K562 (cell line): ENCODE data around the gene GBX1. TPM values are rescaled to one million over a fixed set of nuclear protein-coding genes. Genes with fewer than 3 reads are reported as not detected.

ENCODE experiments used
- AFF1 ChIP-seq, 2 experiments: fragments of 450-650 bp; IDR thresholded peaks; 2 replicates each; pipeline ENCODE4 v1.6.1; 2018; ENCODE audit warnings: mild to moderate bottlenecking in 2 of 2, low read depth in 1 of 2; ENCODE audit not compliant: partially characterized antibody in 2 of 2
- CCAR2 ChIP-seq: fragments of 200-400 bp; formaldehyde crosslinking; IDR thresholded peaks from 2 replicates; pipeline ENCODE4 v1.6.1; 2017; ENCODE audit warnings: mild to moderate bottlenecking, low read depth, low read length
- DLX4 ChIP-seq: fragments of 250-450 bp; sonication (Bioruptor Pico); IDR thresholded peaks from 2 replicates; pipeline ENCODE4 v1.6.1; 2021; ENCODE audit warnings: mild to moderate bottlenecking
- E4F1 ChIP-seq: fragments of 250-450 bp; sonication (Bioruptor Pico); IDR thresholded peaks from 2 replicates; pipeline ENCODE4 v1.5.0; 2021; ENCODE audit warnings: mild to moderate bottlenecking, borderline replicate concordance
- FOXO4 ChIP-seq: fragments of 450-650 bp; formaldehyde crosslinking; IDR thresholded peaks from 2 replicates; pipeline ENCODE4 v1.4.0; 2020; ENCODE audit warnings: mild to moderate bottlenecking, moderate library complexity
- ILF3 ChIP-seq: fragments of 450-650 bp; IDR thresholded peaks from 2 replicates; pipeline ENCODE4 v1.6.1; 2018; ENCODE audit warnings: antibody characterized with exemption, mild to moderate bottlenecking, moderate library complexity, borderline replicate concordance
- KAT2B ChIP-seq: IDR thresholded peaks from one replicate; pipeline ENCODE4 v1.6.1; 2012; ENCODE audit warnings: low read depth, mild to moderate bottlenecking, control low read depth, inconsistent platforms, low read length, moderate library complexity
- KLF13 ChIP-seq: fragments of 450-650 bp; IDR thresholded peaks from 2 replicates; pipeline ENCODE4 v1.6.1; 2016; ENCODE audit warnings: missing genetic modification characterization, low read depth, mild to moderate bottlenecking, missing compliant biosample characterization, moderate library complexity, borderline replicate concordance
- LARP7 ChIP-seq: fragments of 450-650 bp; IDR thresholded peaks from 2 replicates; pipeline ENCODE4 v1.6.1; 2016
- NEUROD1 ChIP-seq: fragments of 150-350 bp; IDR thresholded peaks from 2 replicates; pipeline ENCODE4 v1.6.1; 2014; ENCODE audit warnings: borderline replicate concordance, low read length, low read depth; ENCODE audit not compliant: partially characterized antibody
- PHB2 ChIP-seq: fragments of 450-650 bp; IDR thresholded peaks from 2 replicates; pipeline ENCODE4 v1.6.1; 2017; ENCODE audit warnings: low read depth
- RBM15 ChIP-seq: fragments of 200-400 bp; formaldehyde crosslinking; IDR thresholded peaks from 2 replicates; pipeline ENCODE4 v1.6.1; 2018; ENCODE audit warnings: mild to moderate bottlenecking, low read length, moderate library complexity; ENCODE audit not compliant: insufficient read depth
- SRSF9 ChIP-seq: fragments of 200-400 bp; formaldehyde crosslinking; IDR thresholded peaks from 2 replicates; pipeline ENCODE4 v1.6.1; 2017; ENCODE audit warnings: low read depth, low read length, borderline replicate concordance
- WHSC1 ChIP-seq: IDR thresholded peaks from one replicate; pipeline ENCODE4 v1.6.1; 2012; ENCODE audit warnings: low read length, control low read depth, inconsistent platforms
- ZBTB5 ChIP-seq: fragments of 450-650 bp; IDR thresholded peaks from 2 replicates; pipeline ENCODE4 v1.6.1; 2017; ENCODE audit warnings: antibody characterized with exemption
- ZNF75A ChIP-seq: fragments of 450-650 bp; formaldehyde crosslinking; IDR thresholded peaks from 2 replicates; pipeline ENCODE4 v1.4.0; 2020; ENCODE audit warnings: mild to moderate bottlenecking
- polyA plus RNA-seq, 8 experiments: library from polyadenylated mRNA; depleted of rRNA in 4 of 8; stranded (reverse) in 5 of 8; unstranded in 3 of 8; fragments of >200 nt; fragmentation: Nextera tagmentation in 2 of 8; fragmentation: Illumina TruSeq in 1 of 8; extraction: Ambion mirVana in 2 of 8; extraction: Trizol in 1 of 8; gene quantifications; 2 replicates each; pipeline versions ENCODE4 v1.2.1 to v1.2.3, GENCODE V29; 2011 to 2014; ENCODE audit warnings: inconsistent platforms in 1 of 8, missing spikeins in 1 of 8
- total RNA-seq, 7 experiments: library from RNA; depleted of rRNA in 6 of 7; stranded (reverse); fragments of >200 nt in 6 of 7; fragmentation: Illumina TruSeq in 2 of 7; extraction: Trizol in 2 of 7; gene quantifications; 2 replicates each; pipeline versions ENCODE4 v1.2.1 to v1.2.3, GENCODE V29; 2011 to 2021; ENCODE audit warnings: low replicate concordance in 1 of 7

GBX1 gene
- total and polyA plus RNA-seq, 9 of the 15 experiments (the other 6 are each of a cell fraction or from before 2014, with no cell fraction given) = not detected

GRCh38 chr7:151172273-151173141 is 5.0 kb upstream of the GBX1 start (continued):
- TF ChIP-seq AFF1 (IDR thresholded peaks at IDR 0.05; ENCODE audit: low read depth in 1 of 2, partially characterized antibody in 2 of 2) (no peak), E4F1 (no peak), PHB2 (no peak), CCAR2 (no peak), DLX4 (CRISPR knock-in tag) (no peak), KAT2B (no peak), ILF3 (no peak), ZBTB5 (no peak), RBM15 (no peak), WHSC1 (no peak), LARP7 (no peak), KLF13 (peak; percentile 65; the same call in 1 of the 2 replicates), FOXO4 (CRISPR knock-in tag) (no peak), SRSF9 (no peak), ZNF75A (CRISPR knock-in tag) (no peak), NEUROD1 (peak; percentile 66)
